Measurements from ENCODE around the gene DYNC2I2. TPM values are rescaled to one million over a fixed set of nuclear protein-coding genes. Genes with fewer than 3 reads are reported as not detected.

DYNC2I2 gene
- polyA plus RNA-seq, 1 of the 3 experiments (the other 2 are of a cell fraction): 73.7 TPM

GRCh38 chr9:128627127-128627715 is 29.4 kb downstream of the DYNC2I2 start:
- no peak overlapping the region for H3K9ac ChIP-seq
- H3K4me2 ChIP-seq: no peak overlapping the region
- H3K9me2 ChIP-seq: no peaks in the 10 kb centered on the region
- no peaks in the 10 kb centered on the region for H3K27me3 ChIP-seq (ENCODE audit: insufficient read depth)
- ChIA-PET CTCF (interaction anchor here (3.2 kb wide), 1 partner anchor 9 kb away, joined by 15 read pairs; no protein-coding TSS in a partner anchor), POLR2A (no interaction called here)
- DNase-seq: peak; percentile 22
- no peaks in the 10 kb centered on the region; a peak in 1 of 4 replicates for H3K4me1 ChIP-seq (ENCODE audit: control insufficient read depth in 1 of 2, insufficient read depth in 2 of 2, low read depth in 1 of 2, low read length in 1 of 2)
- WGBS (ENCODE audit: low lambda C conversion rate): over 99% methylated on average over 13 of the region's 15 CpGs
- H3K36me3 ChIP-seq (replicated peaks in 1 of 2; ENCODE audit: control insufficient read depth in 1 of 2, insufficient read depth in 2 of 2, low read length in 1 of 2): peaks cover 44 to 69% of the 10 kb centered on the region in 2 experiments
- no peaks in the 10 kb centered on the region for H3K9me3 ChIP-seq
- no peaks in the 10 kb centered on the region for H4K20me1 ChIP-seq (ENCODE audit: insufficient read depth)
- no peak overlapping the region for H2AFZ ChIP-seq (ENCODE audit: low read depth)
- H3K79me2 ChIP-seq (ENCODE audit: insufficient read depth): no peaks in the 10 kb centered on the region
- H3K27ac ChIP-seq (ENCODE audit: low read depth in 2 of 2, low read length in 1 of 2): no peak overlapping the region
- H3K4me3 ChIP-seq (ENCODE audit: low read depth in 2 of 2, low read length in 1 of 2): no peak overlapping the region
- no peak for TF ChIP-seq RCOR1 (IDR thresholded peaks at IDR 0.05; ENCODE audit: low read length)
- no peak for TF ChIP-seq FOSL2 (IDR thresholded peaks at IDR 0.05; ENCODE audit: borderline replicate concordance, low read depth)
- no peak for TF ChIP-seq YY1 (IDR thresholded peaks at IDR 0.05; ENCODE audit: low read depth)
- no peak for TF ChIP-seq ZBTB33 (IDR thresholded peaks at IDR 0.05; ENCODE audit: borderline replicate concordance, low read depth)
- no peak for TF ChIP-seq USF2 (IDR thresholded peaks at IDR 0.05; ENCODE audit: borderline replicate concordance, low read depth, low read length)
- TF ChIP-seq MEF2A (IDR thresholded peaks at IDR 0.05; ENCODE audit: borderline replicate concordance, low read depth): no peak
- TF ChIP-seq GATA2 (CRISPR knock-in tag; IDR thresholded peaks at IDR 0.05): no peak
- TF ChIP-seq TAF1 (IDR thresholded peaks at IDR 0.05; ENCODE audit: borderline replicate concordance, low read depth, low read length): no peak
- no peak for TF ChIP-seq CHD2 (IDR thresholded peaks at IDR 0.05; ENCODE audit: low read length, partially characterized antibody)
- H3F3A ChIP-seq (replicated peaks; ENCODE audit: insufficient read depth): peaks cover 20% of the 10 kb centered on the region

GRCh38 chr9:128626181-128626580 is 30.5 kb downstream of the DYNC2I2 start:
- WGBS (ENCODE audit: low lambda C conversion rate): 95% methylated on average over 9 of the region's 16 CpGs
- no peaks in the 10 kb centered on the region for H4K20me1 ChIP-seq (ENCODE audit: insufficient read depth)

More at GRCh38 chr9:128626181-128626580, 30.5 kb downstream of the DYNC2I2 start:
- CTCF ChIA-PET: interaction anchor here (2.6 to 3.2 kb wide), 2 partner anchors 10 to 188 kb away, joined by 9 to 15 read pairs; no protein-coding TSS in a partner anchor
- Histone ChIP-seq H3K27ac (ENCODE audit: low read depth in 2 of 2, low read length in 1 of 2) (no peak overlapping the region), H3K4me2 (no peak overlapping the region), H2AFZ (ENCODE audit: low read depth) (no peak overlapping the region), H3K9ac (no peak overlapping the region), H3K36me3 (replicated peaks in 1 of 2; ENCODE audit: control insufficient read depth in 1 of 2, insufficient read depth in 2 of 2, low read length in 1 of 2) (peaks cover 45 to 73% of the 10 kb centered on the region in 2 experiments), H3K9me2 (no peaks in the 10 kb centered on the region), H3K79me2 (ENCODE audit: insufficient read depth) (no peaks in the 10 kb centered on the region), H3K4me1 (ENCODE audit: control insufficient read depth in 1 of 2, insufficient read depth in 2 of 2, low read depth in 1 of 2, low read length in 1 of 2) (no peaks in the 10 kb centered on the region; a peak in 1 of 4 replicates), H3K9me3 (no peaks in the 10 kb centered on the region), H3K27me3 (ENCODE audit: insufficient read depth) (no peaks in the 10 kb centered on the region), H3F3A (replicated peaks; ENCODE audit: insufficient read depth) (peaks cover 17% of the 10 kb centered on the region), H3K4me3 (ENCODE audit: low read depth in 2 of 2, low read length in 1 of 2) (no peak overlapping the region)
- TF ChIP-seq TEAD4 (IDR thresholded peaks at IDR 0.05; ENCODE audit: borderline replicate concordance, insufficient read depth) (no peak), MAX (IDR thresholded peaks at IDR 0.05; ENCODE audit: low read depth) (no peak), RFX5 (IDR thresholded peaks at IDR 0.05; ENCODE audit: low read length) (no peak), SIN3A (IDR thresholded peaks at IDR 0.05; ENCODE audit: borderline replicate concordance, low read depth, low read length) (no peak), TAF1 (IDR thresholded peaks at IDR 0.05; ENCODE audit: borderline replicate concordance, low read depth, low read length) (no peak), RAD21 (IDR thresholded peaks at IDR 0.05; ENCODE audit: low read length) (no peak), USF1 (IDR thresholded peaks at IDR 0.05; ENCODE audit: borderline replicate concordance, low read depth) (no peak), GABPA (IDR thresholded peaks at IDR 0.05; ENCODE audit: low read depth) (no peak), RCOR1 (IDR thresholded peaks at IDR 0.05; ENCODE audit: low read length) (no peak), USF2 (IDR thresholded peaks at IDR 0.05; ENCODE audit: borderline replicate concordance, low read depth, low read length) (no peak), EP300 (IDR thresholded peaks at IDR 0.05; ENCODE audit: borderline replicate concordance in 1 of 2, low read depth in 1 of 2, low read length in 1 of 2) (no peak)
- POLR2A ChIA-PET: no interaction called here
- peak; percentile 16 for DNase-seq

Measured in SK-N-SH (cell line).